ENCODE data around the gene KRT7. TPM values are rescaled to one million over a fixed set of nuclear protein-coding genes. Genes with fewer than 3 reads are reported as not detected.
A peak's percentile ranks its signal among the peaks of the same experiment; 100 is the strongest.

The KRT7 gene
- total RNA-seq, 2 donors from 2014 or later = 69.2 to 196 TPM

DNA sequence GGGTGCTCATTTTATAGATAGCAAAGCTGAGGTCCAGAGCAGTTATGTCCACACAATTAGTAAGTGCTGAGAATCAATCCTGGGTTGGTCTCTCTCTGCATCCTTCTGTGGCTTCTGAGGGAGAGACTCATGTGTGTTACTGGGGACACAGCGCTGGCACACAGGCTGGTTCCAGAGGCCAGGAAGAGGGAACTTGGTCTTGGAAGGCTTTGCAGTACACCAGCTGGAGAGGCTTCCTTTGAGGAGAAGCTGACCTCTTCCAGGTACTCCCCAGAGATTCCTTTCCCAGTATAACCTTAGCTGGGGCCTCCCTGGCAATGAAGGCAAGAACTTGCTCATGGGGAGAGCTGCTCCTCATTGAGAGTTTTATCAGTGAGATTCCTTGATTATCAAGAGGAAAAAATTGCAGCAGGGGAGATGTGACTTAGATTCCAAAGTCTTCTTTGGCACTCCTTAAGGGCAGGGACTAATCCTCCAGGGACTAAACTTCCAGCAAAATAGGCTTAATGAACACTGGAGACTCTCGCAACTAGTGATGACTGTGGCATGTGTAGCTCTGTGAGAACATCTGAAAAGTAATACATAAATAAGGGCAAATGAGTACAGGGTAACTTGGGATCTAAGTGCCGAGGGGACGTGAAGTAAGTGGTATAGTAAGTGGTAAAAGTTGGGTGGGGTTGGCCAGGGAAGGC lies 27.3 kb upstream of the KRT7 start:
- no peak overlapping the region for H3K4me3 ChIP-seq
- DNase-seq (peak in 1 of 4 donors; percentile 9), ATAC-seq (no peak)
- intact Hi-C loops (cut with DNase I) = no loop called here
- WGBS, 2 donors = 88 to 93% methylated on average over 4 of the region's 4 CpGs
- H3K36me3 ChIP-seq (replicated peaks in 1 of 2; ENCODE audit: insufficient read depth in 1 of 2, low read depth in 2 of 2) = no peaks in the 10 kb centered on the region
- peak overlapping the region in 1 of 4 donors; percentile 96 for H3K27ac ChIP-seq
- H3K4me1 ChIP-seq = peaks cover 51% of the 10 kb centered on the region
- no peaks in the 10 kb centered on the region for H3K9me3 ChIP-seq
- no peaks in the 10 kb centered on the region for H3K27me3 ChIP-seq
- TF ChIP-seq, protein P1, sequence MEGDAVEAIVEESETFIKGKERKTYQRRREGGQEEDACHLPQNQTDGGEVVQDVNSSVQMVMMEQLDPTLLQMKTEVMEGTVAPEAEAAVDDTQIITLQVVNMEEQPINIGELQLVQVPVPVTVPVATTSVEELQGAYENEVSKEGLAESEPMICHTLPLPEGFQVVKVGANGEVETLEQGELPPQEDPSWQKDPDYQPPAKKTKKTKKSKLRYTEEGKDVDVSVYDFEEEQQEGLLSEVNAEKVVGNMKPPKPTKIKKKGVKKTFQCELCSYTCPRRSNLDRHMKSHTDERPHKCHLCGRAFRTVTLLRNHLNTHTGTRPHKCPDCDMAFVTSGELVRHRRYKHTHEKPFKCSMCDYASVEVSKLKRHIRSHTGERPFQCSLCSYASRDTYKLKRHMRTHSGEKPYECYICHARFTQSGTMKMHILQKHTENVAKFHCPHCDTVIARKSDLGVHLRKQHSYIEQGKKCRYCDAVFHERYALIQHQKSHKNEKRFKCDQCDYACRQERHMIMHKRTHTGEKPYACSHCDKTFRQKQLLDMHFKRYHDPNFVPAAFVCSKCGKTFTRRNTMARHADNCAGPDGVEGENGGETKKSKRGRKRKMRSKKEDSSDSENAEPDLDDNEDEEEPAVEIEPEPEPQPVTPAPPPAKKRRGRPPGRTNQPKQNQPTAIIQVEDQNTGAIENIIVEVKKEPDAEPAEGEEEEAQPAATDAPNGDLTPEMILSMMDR (IDR thresholded peaks at IDR 0.05) = no peak
- no peak for TF ChIP-seq POLR2A (IDR thresholded peaks at IDR 0.05)

DNA sequence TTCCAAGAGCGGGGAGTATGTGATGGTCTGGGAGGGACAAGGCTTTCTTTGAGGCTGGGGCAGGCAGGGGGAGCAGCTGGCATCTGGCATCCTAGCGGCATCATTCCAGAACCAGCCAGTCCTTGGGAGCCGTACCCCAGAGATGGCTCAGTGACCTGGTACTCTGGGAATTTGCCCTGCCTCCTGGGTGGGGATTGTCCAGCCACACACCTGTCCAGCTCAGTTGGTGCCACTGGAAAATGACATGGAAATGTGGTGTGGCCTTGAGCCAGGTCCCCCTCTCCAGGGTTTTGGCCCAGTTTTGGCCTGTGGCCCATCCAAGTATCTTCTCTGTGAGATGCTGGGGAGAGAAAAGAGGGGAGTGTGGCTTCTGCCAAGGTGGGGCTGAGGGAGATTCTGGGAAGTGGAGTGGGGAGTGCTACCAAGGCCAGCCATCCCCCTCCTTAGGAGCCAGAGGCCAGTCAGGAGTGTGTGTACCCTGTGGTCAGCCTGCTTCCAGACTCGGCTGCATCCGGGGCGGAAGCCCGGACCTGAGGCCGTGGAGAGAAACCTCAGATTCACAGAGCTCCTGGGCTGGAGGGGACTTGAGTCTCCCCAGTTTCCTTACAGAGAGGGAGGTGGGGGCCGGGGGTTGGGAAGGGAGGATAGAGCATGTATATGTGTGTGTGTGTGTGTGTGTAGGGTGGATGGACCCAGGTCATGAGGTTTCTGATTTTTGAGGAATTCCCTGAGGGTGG lies 26.6 kb upstream of the KRT7 start:
- DNase-seq = peak in 1 of 4 donors; percentile 17
- 80 to 97% methylated on average over 6 to 9 of the region's 9 CpGs for WGBS, 2 donors
- H3K9me3 ChIP-seq = no peaks in the 10 kb centered on the region
- TF ChIP-seq, protein P1 (IDR thresholded peaks at IDR 0.05) = no peak
- no peak for TF ChIP-seq POLR2A (IDR thresholded peaks at IDR 0.05)
- no peak for ATAC-seq
- H3K36me3 ChIP-seq (replicated peaks in 1 of 2; ENCODE audit: insufficient read depth in 1 of 2, low read depth in 2 of 2) = no peaks in the 10 kb centered on the region
- intact Hi-C loops (cut with DNase I) = no loop called here
- H3K27ac ChIP-seq = peak overlapping the region; percentile 9 to 98 (median 92)
- no peak overlapping the region for H3K4me3 ChIP-seq
- no peaks in the 10 kb centered on the region for H3K27me3 ChIP-seq
- H3K4me1 ChIP-seq = peaks cover 51% of the 10 kb centered on the region

DNA sequence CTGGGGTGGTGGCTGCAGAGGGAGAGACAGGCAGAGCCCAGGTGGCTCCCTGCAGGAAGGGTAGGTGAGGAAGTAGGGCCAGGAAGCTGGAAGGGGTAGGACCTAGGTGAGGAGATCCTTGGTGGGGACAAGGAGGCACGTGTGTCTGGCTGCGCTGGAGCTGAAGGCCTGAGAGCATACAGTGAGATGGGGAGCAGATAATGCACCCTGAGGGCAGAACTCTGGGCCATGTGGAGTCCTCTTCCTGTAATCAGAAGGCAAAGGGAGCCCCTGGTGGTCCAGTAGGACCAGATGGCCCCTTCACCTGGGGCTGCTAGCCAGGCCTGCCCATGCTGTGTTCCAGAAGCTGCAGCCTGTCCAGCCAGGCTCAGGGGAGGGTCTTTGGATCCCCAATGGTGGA lies 25.9 kb upstream of the KRT7 start:
- WGBS, 2 donors = 83 to 97% methylated on average over 2 of the region's 2 CpGs
- Histone ChIP-seq H3K4me1 (peaks cover 51% of the 10 kb centered on the region), H3K27me3 (no peaks in the 10 kb centered on the region), H3K27ac (peak overlapping the region; percentile 83 to 98 (median 92)), H3K4me3 (no peak overlapping the region), H3K36me3 (replicated peaks in 1 of 2; ENCODE audit: insufficient read depth in 1 of 2, low read depth in 2 of 2) (no peaks in the 10 kb centered on the region), H3K9me3 (no peaks in the 10 kb centered on the region)
- TF ChIP-seq, protein P1 (IDR thresholded peaks at IDR 0.05) = no peak
- TF ChIP-seq POLR2A (IDR thresholded peaks at IDR 0.05) = no peak
- DNase-seq (peak in 1 of 4 donors; percentile 11), ATAC-seq (no peak)
- intact Hi-C loops (cut with DNase I) = no loop called here

DNA sequence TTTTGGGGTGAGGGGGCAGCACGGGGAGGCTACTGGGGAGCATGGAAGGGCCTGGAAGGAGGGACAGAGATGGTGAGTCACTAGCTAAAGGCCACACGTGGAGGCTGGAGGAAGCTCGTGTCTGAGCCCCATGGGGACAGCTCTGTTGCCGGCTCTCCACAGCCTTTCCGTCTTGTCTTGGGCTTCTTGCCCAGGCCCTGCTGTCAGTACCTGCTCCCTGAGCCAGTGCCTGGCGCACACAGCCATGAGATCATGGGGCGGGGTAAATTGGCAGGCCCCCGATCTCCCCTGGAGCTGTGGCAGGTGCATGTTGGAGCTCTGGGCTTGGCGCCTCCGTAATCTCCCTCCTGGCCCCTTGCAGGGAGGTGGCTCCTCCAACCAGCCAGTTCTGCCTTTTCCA lies 25.1 kb upstream of the KRT7 start:
- Histone ChIP-seq H3K4me3 (no peak overlapping the region), H3K27me3 (no peaks in the 10 kb centered on the region), H3K9me3 (no peaks in the 10 kb centered on the region), H3K4me1 (peaks cover 53% of the 10 kb centered on the region), H3K36me3 (replicated peaks in 1 of 2; ENCODE audit: insufficient read depth in 1 of 2, low read depth in 2 of 2) (no peaks in the 10 kb centered on the region), H3K27ac (peak overlapping the region; percentile 83 to 98 (median 92))
- TF ChIP-seq POLR2A (IDR thresholded peaks at IDR 0.05) = peak in 2 of 3 donors; percentile 30 to 61
- TF ChIP-seq, protein P1 (IDR thresholded peaks at IDR 0.05) = no peak
- DNase-seq (peak; percentile 95 to 98 (median 98)), ATAC-seq (peak; percentile 95)
- WGBS, 2 donors = 0 to 13% methylated on average over 4 to 10 of the region's 10 CpGs
- intact Hi-C loops (cut with DNase I) = no loop called here

All from body of pancreas (tissue), 4 donors.